Liver (tissue), 9 donors: ENCODE results near the gene PRR5L. TPM values are rescaled to one million over a fixed set of nuclear protein-coding genes. Genes with fewer than 3 reads are reported as not detected.

Experiments
- DNase-seq: peaks from one replicate; pipeline ENCODE4 v3.0.0-alpha.2; 2017; ENCODE audit warnings: low spot score
- H3K27ac ChIP-seq, 2 donors: one replicate each; pipeline ENCODE4 v1.7.0; 2013; ENCODE audit warnings: inconsistent platforms in 2 of 2, low read length in 2 of 2, control low read depth in 1 of 2, low read depth in 1 of 2, mild to moderate bottlenecking in 1 of 2
- H3K27me3 ChIP-seq, 4 donors: one replicate each; pipeline versions ENCODE4 v1.6.1 to v1.7.0; 2013; ENCODE audit warnings: low read length in 3 of 4, inconsistent platforms in 1 of 4, mild to moderate bottlenecking in 1 of 4, moderate library complexity in 1 of 4; ENCODE audit not compliant: control insufficient read depth in 4 of 4, insufficient read depth in 4 of 4
- H3K36me3 ChIP-seq, 4 donors: one replicate each; pipeline versions ENCODE4 v1.6.1 to v1.7.0; 2013; ENCODE audit warnings: low read length in 3 of 4, mild to moderate bottlenecking in 3 of 4, low read depth in 1 of 4, moderate library complexity in 1 of 4; ENCODE audit not compliant: control insufficient read depth in 4 of 4, insufficient read depth in 3 of 4
- H3K4me1 ChIP-seq, 4 donors: one replicate each; pipeline versions ENCODE4 v1.6.1 to v1.7.0; 2013; ENCODE audit warnings: low read length in 3 of 4, mild to moderate bottlenecking in 3 of 4, moderate library complexity in 1 of 4; ENCODE audit not compliant: control insufficient read depth in 4 of 4, insufficient read depth in 4 of 4
- H3K4me3 ChIP-seq, 3 donors: one replicate each; pipeline versions ENCODE4 v1.6.1 to v1.7.0; 2013; ENCODE audit warnings: low read length in 3 of 3, control low read depth in 1 of 3, low read depth in 1 of 3, mild to moderate bottlenecking in 1 of 3
- H3K9ac ChIP-seq, 2 donors: one replicate each; pipeline ENCODE4 v1.7.0; 2013; ENCODE audit warnings: low read length in 2 of 2, mild to moderate bottlenecking in 2 of 2, moderate library complexity in 2 of 2, control low read depth in 1 of 2, low read depth in 1 of 2
- H3K9me3 ChIP-seq, 4 donors: one replicate each; pipeline versions ENCODE4 v1.6.1 to v1.7.0; 2013; ENCODE audit warnings: low read length in 3 of 4; ENCODE audit not compliant: control insufficient read depth in 4 of 4
- EGR1 ChIP-seq, 2 donors: IDR thresholded peaks; 2 replicates each; pipeline ENCODE4 v1.6.1; 2016 to 2018; ENCODE audit warnings: antibody characterized with exemption in 2 of 2, low read depth in 2 of 2
- FOXA1 ChIP-seq: IDR thresholded peaks from 2 replicates; pipeline ENCODE4 v1.6.1; 2016; ENCODE audit warnings: antibody characterized with exemption
- GABPA ChIP-seq, 2 donors: IDR thresholded peaks in 1 of 2; conservative IDR thresholded peaks in 1 of 2; 2 replicates each; pipeline ENCODE4 v1.6.1; 2016; ENCODE audit warnings: antibody characterized with exemption in 2 of 2, mild to moderate bottlenecking in 1 of 2, moderate library complexity in 1 of 2
- HNF4A ChIP-seq, 2 donors: conservative IDR thresholded peaks; 2 replicates each; pipeline ENCODE4 v1.6.1; 2016; ENCODE audit warnings: antibody characterized with exemption in 2 of 2, mild to moderate bottlenecking in 2 of 2
- NR2F2 ChIP-seq: IDR thresholded peaks from 2 replicates; pipeline ENCODE4 v1.6.1; 2016; ENCODE audit warnings: antibody characterized with exemption
- RAD21 ChIP-seq, 2 donors: IDR thresholded peaks; 2 replicates each; pipeline ENCODE4 v1.6.1; 2016; ENCODE audit warnings: antibody characterized with exemption in 2 of 2, mild to moderate bottlenecking in 2 of 2
- SP1 ChIP-seq: IDR thresholded peaks from 2 replicates; pipeline ENCODE4 v1.6.1; 2018; ENCODE audit warnings: antibody characterized with exemption, mild to moderate bottlenecking
- TAF1 ChIP-seq: conservative IDR thresholded peaks from 2 replicates; pipeline ENCODE4 v1.6.1; 2016; ENCODE audit warnings: antibody characterized with exemption, mild to moderate bottlenecking
- YY1 ChIP-seq: IDR thresholded peaks from 2 replicates; pipeline ENCODE4 v1.6.1; 2016; ENCODE audit warnings: antibody characterized with exemption, mild to moderate bottlenecking
- WGBS: extraction: QIAGEN DNeasy Blood & Tissue Kit; methylation state at CpG from one replicate; pipeline ENCODE4 v1.1.7; 2013; 5-methylcytosine and 5-hydroxymethylcytosine counted together
- polyA plus RNA-seq, 2 donors: library from polyadenylated mRNA; stranded (reverse) in 1 of 2; unstranded in 1 of 2; fragments of 200-250 nt in 1 of 2; fragments of >200 nt in 1 of 2; fragmentation: Nextera tagmentation in 1 of 2; extraction: Ambion mirVana in 1 of 2; gene quantifications; one replicate each; pipeline versions ENCODE4 v1.2.1 to v1.2.3, GENCODE V29; 2013 to 2015
- total RNA-seq, 2 donors: library from RNA; depleted of rRNA; stranded (reverse); fragments of >200 nt; gene quantifications; one replicate each; pipeline ENCODE4 v1.2.3, GENCODE V29; 2014
- TF ChIP-seq, protein P1 (sequence below): IDR thresholded peaks from 2 replicates; pipeline ENCODE4 v1.6.1; 2016; ENCODE audit warnings: antibody characterized with exemption, mild to moderate bottlenecking
- TF ChIP-seq, protein P2 (sequence below): fragments of 150-350 bp; IDR thresholded peaks from 2 replicates; pipeline ENCODE4 v1.5.1; 2017; ENCODE audit warnings: improper control_type of control experiment, low read depth, low read length; ENCODE audit not compliant: missing input control
- TF ChIP-seq, protein P3 (sequence below): IDR thresholded peaks from 2 replicates; pipeline ENCODE4 v1.6.1; 2016; ENCODE audit warnings: antibody characterized with exemption
- donor health status: healthy.
- donor health status: healthy.
- donor health status: healthy.
- donor health status: healthy.
- donor health status: healthy.

PRR5L gene
- total and polyA plus RNA-seq, 4 donors, result 1.2 to 8.5 (median 4.5) TPM

DNA sequence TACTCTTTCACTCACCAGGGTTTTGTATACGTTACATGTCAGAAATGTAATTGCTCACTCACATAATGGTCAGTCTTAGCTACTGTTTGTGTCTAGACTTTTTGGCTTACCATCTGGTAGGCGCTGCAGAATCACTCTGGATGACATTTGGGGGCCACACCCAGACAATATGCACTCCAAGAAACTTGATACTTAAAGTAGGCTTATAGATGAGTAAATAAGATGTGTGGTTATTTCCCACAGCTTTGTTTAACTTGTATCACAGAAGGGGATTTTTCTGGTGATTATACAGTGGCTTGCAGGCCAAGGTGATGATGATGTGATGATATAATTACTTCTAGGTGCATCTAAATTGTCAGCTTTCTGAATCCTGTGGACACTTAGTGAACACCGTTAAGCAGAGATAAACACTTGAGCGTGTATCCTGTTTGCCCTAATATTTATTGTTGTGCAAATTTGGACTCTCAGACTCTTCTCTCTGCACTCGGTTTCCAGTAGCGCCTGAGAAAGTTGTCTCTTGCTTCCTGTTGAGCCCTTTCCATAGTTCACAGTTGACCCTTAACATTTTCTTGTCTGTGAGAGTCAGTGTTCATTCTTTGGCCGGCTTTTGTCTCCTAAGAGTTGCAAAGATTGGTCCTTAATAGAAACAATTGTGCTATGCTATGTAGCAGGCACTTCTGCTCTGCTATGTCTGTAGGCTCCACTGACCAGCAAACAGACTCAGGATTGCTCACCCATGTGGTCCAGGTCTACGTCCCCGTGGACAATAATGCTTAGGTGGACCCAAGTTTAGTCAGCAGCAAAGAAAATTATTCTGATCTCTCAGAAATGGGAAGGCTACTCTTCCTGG lies 89.3 kb downstream of the PRR5L start (continued):
- TF ChIP-seq, protein P1, sequence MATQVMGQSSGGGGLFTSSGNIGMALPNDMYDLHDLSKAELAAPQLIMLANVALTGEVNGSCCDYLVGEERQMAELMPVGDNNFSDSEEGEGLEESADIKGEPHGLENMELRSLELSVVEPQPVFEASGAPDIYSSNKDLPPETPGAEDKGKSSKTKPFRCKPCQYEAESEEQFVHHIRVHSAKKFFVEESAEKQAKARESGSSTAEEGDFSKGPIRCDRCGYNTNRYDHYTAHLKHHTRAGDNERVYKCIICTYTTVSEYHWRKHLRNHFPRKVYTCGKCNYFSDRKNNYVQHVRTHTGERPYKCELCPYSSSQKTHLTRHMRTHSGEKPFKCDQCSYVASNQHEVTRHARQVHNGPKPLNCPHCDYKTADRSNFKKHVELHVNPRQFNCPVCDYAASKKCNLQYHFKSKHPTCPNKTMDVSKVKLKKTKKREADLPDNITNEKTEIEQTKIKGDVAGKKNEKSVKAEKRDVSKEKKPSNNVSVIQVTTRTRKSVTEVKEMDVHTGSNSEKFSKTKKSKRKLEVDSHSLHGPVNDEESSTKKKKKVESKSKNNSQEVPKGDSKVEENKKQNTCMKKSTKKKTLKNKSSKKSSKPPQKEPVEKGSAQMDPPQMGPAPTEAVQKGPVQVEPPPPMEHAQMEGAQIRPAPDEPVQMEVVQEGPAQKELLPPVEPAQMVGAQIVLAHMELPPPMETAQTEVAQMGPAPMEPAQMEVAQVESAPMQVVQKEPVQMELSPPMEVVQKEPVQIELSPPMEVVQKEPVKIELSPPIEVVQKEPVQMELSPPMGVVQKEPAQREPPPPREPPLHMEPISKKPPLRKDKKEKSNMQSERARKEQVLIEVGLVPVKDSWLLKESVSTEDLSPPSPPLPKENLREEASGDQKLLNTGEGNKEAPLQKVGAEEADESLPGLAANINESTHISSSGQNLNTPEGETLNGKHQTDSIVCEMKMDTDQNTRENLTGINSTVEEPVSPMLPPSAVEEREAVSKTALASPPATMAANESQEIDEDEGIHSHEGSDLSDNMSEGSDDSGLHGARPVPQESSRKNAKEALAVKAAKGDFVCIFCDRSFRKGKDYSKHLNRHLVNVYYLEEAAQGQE, result no peak
- TF ChIP-seq RAD21 (IDR thresholded peaks at IDR 0.05), result no peak
- TF ChIP-seq FOXA1, result no peak
- TF ChIP-seq NR2F2, result no peak
- no peak for TF ChIP-seq YY1
- no peak for TF ChIP-seq EGR1 (IDR thresholded peaks at IDR 0.05; ENCODE audit: low read depth in 2 of 2)
- no peak for TF ChIP-seq GABPA (IDR thresholded peaks at IDR 0.05 in 1 of 2, conservative IDR thresholded peaks at IDR 0.05 in 1 of 2)

DNA sequence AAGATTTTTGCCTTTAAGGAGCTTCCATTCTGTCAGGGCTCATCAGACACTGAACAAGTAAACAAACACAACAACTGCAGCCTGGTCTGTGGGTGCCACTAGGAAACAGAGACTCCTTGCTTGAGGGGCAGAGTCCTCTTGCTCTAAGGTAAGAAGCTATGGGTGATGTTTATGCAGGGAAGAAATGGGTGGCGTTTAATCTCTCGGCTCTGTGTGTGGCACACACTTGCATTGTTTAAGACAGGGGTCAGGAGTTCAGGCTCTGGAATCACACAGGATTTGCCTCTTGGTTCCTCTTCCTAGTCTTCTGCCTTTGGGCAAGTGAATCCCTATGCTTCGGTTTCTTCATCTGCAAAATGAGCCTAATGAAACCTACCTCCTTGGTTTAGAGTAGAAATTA lies 90.3 kb downstream of the PRR5L start:
- Histone ChIP-seq H3K9ac (no peak overlapping the region), H3K27ac (no peak overlapping the region), H3K4me1 (no peaks in the 10 kb centered on the region), H3K9me3 (no peaks in the 10 kb centered on the region), H3K4me3 (no peak overlapping the region), H3K27me3 (no peaks in the 10 kb centered on the region), H3K36me3 (no peaks in the 10 kb centered on the region)
- no peak for DNase-seq
- WGBS, result 64% methylated on average over 3 of the region's 3 CpGs
- no peak for TF ChIP-seq TAF1
- no peak for TF ChIP-seq RAD21 (IDR thresholded peaks at IDR 0.05)
- TF ChIP-seq, protein P2, sequence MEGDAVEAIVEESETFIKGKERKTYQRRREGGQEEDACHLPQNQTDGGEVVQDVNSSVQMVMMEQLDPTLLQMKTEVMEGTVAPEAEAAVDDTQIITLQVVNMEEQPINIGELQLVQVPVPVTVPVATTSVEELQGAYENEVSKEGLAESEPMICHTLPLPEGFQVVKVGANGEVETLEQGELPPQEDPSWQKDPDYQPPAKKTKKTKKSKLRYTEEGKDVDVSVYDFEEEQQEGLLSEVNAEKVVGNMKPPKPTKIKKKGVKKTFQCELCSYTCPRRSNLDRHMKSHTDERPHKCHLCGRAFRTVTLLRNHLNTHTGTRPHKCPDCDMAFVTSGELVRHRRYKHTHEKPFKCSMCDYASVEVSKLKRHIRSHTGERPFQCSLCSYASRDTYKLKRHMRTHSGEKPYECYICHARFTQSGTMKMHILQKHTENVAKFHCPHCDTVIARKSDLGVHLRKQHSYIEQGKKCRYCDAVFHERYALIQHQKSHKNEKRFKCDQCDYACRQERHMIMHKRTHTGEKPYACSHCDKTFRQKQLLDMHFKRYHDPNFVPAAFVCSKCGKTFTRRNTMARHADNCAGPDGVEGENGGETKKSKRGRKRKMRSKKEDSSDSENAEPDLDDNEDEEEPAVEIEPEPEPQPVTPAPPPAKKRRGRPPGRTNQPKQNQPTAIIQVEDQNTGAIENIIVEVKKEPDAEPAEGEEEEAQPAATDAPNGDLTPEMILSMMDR, result no peak
- no peak for TF ChIP-seq SP1
- TF ChIP-seq HNF4A (conservative IDR thresholded peaks at IDR 0.05), result no peak
- TF ChIP-seq EGR1 (IDR thresholded peaks at IDR 0.05; ENCODE audit: low read depth in 2 of 2), result no peak
- TF ChIP-seq GABPA (IDR thresholded peaks at IDR 0.05 in 1 of 2, conservative IDR thresholded peaks at IDR 0.05 in 1 of 2), result no peak
- TF ChIP-seq, protein P3, sequence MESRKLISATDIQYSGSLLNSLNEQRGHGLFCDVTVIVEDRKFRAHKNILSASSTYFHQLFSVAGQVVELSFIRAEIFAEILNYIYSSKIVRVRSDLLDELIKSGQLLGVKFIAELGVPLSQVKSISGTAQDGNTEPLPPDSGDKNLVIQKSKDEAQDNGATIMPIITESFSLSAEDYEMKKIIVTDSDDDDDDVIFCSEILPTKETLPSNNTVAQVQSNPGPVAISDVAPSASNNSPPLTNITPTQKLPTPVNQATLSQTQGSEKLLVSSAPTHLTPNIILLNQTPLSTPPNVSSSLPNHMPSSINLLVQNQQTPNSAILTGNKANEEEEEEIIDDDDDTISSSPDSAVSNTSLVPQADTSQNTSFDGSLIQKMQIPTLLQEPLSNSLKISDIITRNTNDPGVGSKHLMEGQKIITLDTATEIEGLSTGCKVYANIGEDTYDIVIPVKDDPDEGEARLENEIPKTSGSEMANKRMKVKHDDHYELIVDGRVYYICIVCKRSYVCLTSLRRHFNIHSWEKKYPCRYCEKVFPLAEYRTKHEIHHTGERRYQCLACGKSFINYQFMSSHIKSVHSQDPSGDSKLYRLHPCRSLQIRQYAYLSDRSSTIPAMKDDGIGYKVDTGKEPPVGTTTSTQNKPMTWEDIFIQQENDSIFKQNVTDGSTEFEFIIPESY, result no peak
